Measurements from ENCODE around the gene SEZ6L2. TPM values are rescaled to one million over a fixed set of nuclear protein-coding genes. Genes with fewer than 3 reads are reported as not detected.

The SEZ6L2 gene
- total and polyA plus RNA-seq, 2 experiments from 2014 or later = 18.0 to 71.9 TPM

DNA sequence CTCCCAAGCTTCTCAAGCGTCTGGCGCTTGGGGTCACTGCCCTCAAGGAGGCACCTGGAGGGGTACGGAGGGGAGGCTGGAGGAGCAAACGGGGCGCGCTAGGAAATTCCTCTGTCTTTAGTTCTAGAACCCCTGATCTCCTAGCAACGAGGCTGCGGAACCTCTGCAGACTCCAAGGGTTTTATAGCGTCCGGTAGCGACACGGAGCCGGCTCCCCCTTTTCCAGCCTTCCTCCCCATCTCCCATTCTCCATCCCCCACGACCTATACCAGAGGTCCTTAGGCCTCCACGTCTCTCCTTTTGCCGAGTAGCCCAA is 35.7 kb downstream of the SEZ6L2 start:
- Histone ChIP-seq H3F3A (replicated peaks; ENCODE audit: low read depth) (0 out of 2 replicates have a peak, but pooled peaks cover 3% of the 10 kb centered on the region), H2AFZ (peak overlapping the region; percentile 40; the same call in 1 of the 2 replicates), H3K36me3 (ENCODE audit: insufficient read depth) (peaks cover 4% of the 10 kb centered on the region; the same call in 1 of the 2 replicates), H3K79me2 (replicated peaks; ENCODE audit: insufficient read depth) (peaks cover 13% of the 10 kb centered on the region), H3K27ac (ENCODE audit: low read depth) (no peak overlapping the region), H3K4me1 (ENCODE audit: insufficient read depth) (peaks cover 9% of the 10 kb centered on the region), H3K4me2 (peak overlapping the region; percentile 67), H3K4me3 (peak overlapping the region; percentile 96), H3K27me3 (ENCODE audit: insufficient read depth) (no peaks in the 10 kb centered on the region), H4K20me1 (replicated peaks; ENCODE audit: insufficient read depth) (no peaks in the 10 kb centered on the region; the same call in 1 of the 2 replicates), H3K9me2 (ENCODE audit: insufficient read depth) (no peaks in the 10 kb centered on the region)
- Mint-ChIP-seq H3K9me3 (no peaks in the 10 kb centered on the region), H3K4me3 (peak overlapping the region; percentile 99), H3K27me3 (ENCODE audit: insufficient read depth, low read depth, poor library complexity) (peaks cover 20% of the 10 kb centered on the region), H3K4me1 (peaks cover 10% of the 10 kb centered on the region), H3K27ac (peak overlapping the region; percentile 100; the same call in 1 of the 2 replicates), H3K36me3 (ENCODE audit: low read depth) (peaks cover 19% of the 10 kb centered on the region)
- TF ChIP-seq POLR2AphosphoS5 (IDR thresholded peaks at IDR 0.05; ENCODE audit: low read depth) (0 out of 2 replicates have a peak, but pooled peaks have one; percentile 33), EZH2phosphoT487 (IDR thresholded peaks at IDR 0.05; ENCODE audit: unreplicated experiment) (no peak)
- DNase-seq (ENCODE audit: low spot score) (no peak), ATAC-seq (no peak; the same call in 2 of the 3 replicates)

DNA sequence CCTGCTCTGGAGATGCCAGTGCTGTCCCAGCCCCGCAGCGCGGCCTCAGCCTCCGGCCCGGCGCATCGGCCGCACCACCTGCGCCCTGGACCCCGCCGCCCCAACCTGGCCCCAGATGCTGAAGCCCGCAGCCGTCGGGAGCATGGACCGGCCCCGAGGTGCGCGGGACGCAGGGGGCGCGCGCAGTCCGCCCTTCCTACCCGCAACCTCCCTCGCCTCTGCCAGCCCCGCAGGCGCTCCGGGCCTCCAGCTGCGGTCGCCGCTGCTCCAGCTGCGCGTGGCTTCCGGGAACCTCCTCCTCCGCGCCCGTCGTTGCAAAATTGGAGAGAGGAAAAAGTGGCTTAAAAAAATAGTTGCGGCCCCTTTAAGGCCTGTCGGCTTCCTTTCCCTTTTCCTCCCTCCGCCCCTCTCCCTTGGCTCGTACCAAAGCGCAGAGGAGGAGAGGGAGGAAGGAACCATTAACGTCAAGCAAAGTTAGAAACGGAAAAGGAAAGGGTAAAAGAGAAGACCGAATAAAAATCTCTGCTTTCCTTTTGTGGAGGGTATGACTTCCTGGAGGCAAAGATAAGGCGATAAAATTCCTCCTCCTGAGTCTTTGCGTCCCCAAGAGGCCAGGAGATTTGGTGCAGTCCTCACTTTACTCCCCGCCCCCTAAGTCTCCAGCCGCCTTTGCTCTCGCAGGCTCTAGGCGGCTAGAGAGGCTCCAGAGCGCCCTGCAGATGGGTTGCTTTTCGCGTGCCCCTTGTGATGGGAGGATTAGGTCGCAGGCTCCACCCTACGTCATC is 36.3 kb downstream of the SEZ6L2 start, which contains the start of gene CDIPT:
CDIPT (minus strand) TSS at position 343 of the 785 bp plus-strand sequence. CDS start 369 bp downstream, outside the sequence.
- DNase-seq (ENCODE audit: low spot score) = peak; percentile 99
- peak; percentile 96 for ATAC-seq
- Histone ChIP-seq H3K27ac (ENCODE audit: low read depth) (peak within 1 kb of the TSS; percentile 93), H3K4me2 (peak within 1 kb of the TSS; percentile 99), H3K79me2 (replicated peaks; ENCODE audit: insufficient read depth) (peaks cover 13% of the 10 kb centered on the region), H3K9me2 (ENCODE audit: insufficient read depth) (no peaks in the 10 kb centered on the region), H4K20me1 (replicated peaks; ENCODE audit: insufficient read depth) (no peaks in the 10 kb centered on the region; the same call in 1 of the 2 replicates), H3K27me3 (ENCODE audit: insufficient read depth) (no peaks in the 10 kb centered on the region), H3K4me1 (ENCODE audit: insufficient read depth) (peaks cover 9% of the 10 kb centered on the region), H3K36me3 (ENCODE audit: insufficient read depth) (peaks cover 4% of the 10 kb centered on the region; the same call in 1 of the 2 replicates), H3K4me3 (peak within 1 kb of the TSS; percentile 96), H3F3A (replicated peaks; ENCODE audit: low read depth) (0 out of 2 replicates have a peak, but pooled peaks cover 3% of the 10 kb centered on the region), H2AFZ (peak within 1 kb of the TSS; percentile 40)
- Mint-ChIP-seq H3K9me3 (no peaks in the 10 kb centered on the region), H3K4me3 (peak within 1 kb of the TSS; percentile 99), H3K36me3 (ENCODE audit: low read depth) (peaks cover 25% of the 10 kb centered on the region), H3K27ac (peak within 1 kb of the TSS; percentile 100), H3K4me1 (peaks cover 10% of the 10 kb centered on the region), H3K27me3 (ENCODE audit: insufficient read depth, low read depth, poor library complexity) (peaks cover 20% of the 10 kb centered on the region)
- TF ChIP-seq, protein P1, sequence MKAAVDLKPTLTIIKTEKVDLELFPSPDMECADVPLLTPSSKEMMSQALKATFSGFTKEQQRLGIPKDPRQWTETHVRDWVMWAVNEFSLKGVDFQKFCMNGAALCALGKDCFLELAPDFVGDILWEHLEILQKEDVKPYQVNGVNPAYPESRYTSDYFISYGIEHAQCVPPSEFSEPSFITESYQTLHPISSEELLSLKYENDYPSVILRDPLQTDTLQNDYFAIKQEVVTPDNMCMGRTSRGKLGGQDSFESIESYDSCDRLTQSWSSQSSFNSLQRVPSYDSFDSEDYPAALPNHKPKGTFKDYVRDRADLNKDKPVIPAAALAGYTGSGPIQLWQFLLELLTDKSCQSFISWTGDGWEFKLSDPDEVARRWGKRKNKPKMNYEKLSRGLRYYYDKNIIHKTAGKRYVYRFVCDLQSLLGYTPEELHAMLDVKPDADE (IDR thresholded peaks at IDR 0.05) = peak; percentile 35; the same call in 1 of the 2 replicates
- TF ChIP-seq EZH2 (IDR thresholded peaks at IDR 0.05; ENCODE audit: low read depth, unreplicated experiment) (no peak), ZNF331 (CRISPR knock-in tag; IDR thresholded peaks at IDR 0.05; ENCODE audit: low read depth) (no peak), STAT1 (IDR thresholded peaks at IDR 0.05; ENCODE audit: unreplicated experiment) (no peak), NANOG (IDR thresholded peaks at IDR 0.05; ENCODE audit: borderline replicate concordance) (no peak), POLR2AphosphoS5 (IDR thresholded peaks at IDR 0.05; ENCODE audit: low read depth) (peak; percentile 70), CREB1 (CRISPR knock-in tag; IDR thresholded peaks at IDR 0.05; ENCODE audit: low read depth) (peak; percentile 93)
- TF ChIP-seq, protein P2, sequence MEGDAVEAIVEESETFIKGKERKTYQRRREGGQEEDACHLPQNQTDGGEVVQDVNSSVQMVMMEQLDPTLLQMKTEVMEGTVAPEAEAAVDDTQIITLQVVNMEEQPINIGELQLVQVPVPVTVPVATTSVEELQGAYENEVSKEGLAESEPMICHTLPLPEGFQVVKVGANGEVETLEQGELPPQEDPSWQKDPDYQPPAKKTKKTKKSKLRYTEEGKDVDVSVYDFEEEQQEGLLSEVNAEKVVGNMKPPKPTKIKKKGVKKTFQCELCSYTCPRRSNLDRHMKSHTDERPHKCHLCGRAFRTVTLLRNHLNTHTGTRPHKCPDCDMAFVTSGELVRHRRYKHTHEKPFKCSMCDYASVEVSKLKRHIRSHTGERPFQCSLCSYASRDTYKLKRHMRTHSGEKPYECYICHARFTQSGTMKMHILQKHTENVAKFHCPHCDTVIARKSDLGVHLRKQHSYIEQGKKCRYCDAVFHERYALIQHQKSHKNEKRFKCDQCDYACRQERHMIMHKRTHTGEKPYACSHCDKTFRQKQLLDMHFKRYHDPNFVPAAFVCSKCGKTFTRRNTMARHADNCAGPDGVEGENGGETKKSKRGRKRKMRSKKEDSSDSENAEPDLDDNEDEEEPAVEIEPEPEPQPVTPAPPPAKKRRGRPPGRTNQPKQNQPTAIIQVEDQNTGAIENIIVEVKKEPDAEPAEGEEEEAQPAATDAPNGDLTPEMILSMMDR (conservative IDR thresholded peaks at IDR 0.05; ENCODE audit: low read depth in 2 of 2) = peak; percentile 64 to 82
- TF ChIP-seq, protein P3, sequence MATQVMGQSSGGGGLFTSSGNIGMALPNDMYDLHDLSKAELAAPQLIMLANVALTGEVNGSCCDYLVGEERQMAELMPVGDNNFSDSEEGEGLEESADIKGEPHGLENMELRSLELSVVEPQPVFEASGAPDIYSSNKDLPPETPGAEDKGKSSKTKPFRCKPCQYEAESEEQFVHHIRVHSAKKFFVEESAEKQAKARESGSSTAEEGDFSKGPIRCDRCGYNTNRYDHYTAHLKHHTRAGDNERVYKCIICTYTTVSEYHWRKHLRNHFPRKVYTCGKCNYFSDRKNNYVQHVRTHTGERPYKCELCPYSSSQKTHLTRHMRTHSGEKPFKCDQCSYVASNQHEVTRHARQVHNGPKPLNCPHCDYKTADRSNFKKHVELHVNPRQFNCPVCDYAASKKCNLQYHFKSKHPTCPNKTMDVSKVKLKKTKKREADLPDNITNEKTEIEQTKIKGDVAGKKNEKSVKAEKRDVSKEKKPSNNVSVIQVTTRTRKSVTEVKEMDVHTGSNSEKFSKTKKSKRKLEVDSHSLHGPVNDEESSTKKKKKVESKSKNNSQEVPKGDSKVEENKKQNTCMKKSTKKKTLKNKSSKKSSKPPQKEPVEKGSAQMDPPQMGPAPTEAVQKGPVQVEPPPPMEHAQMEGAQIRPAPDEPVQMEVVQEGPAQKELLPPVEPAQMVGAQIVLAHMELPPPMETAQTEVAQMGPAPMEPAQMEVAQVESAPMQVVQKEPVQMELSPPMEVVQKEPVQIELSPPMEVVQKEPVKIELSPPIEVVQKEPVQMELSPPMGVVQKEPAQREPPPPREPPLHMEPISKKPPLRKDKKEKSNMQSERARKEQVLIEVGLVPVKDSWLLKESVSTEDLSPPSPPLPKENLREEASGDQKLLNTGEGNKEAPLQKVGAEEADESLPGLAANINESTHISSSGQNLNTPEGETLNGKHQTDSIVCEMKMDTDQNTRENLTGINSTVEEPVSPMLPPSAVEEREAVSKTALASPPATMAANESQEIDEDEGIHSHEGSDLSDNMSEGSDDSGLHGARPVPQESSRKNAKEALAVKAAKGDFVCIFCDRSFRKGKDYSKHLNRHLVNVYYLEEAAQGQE (IDR thresholded peaks at IDR 0.05; ENCODE audit: unreplicated experiment) = peak; percentile 13

Data from GM23338 (cell line).